A549 (cell line): ENCODE measurements around the gene RRAS2. TPM values are rescaled to one million over a fixed set of nuclear protein-coding genes. Genes with fewer than 3 reads are reported as not detected.
"Not testable (repeated sequence)": the region's sequence is repeated elsewhere in the genome, so short reads cannot be mapped to it uniquely, and the experiment has no call there.

Experiments used
- ATAC-seq, 2 experiments: fragments of 200-7000 bp in 1 of 2; fragments of >200 bp in 1 of 2; cut with Nextera tagmentation in 1 of 2; cut with Tn5 transposase in 1 of 2; 3 replicates each; pipeline versions ENCODE4 v1.8.0 to v1.9.1; 2018 to 2020; ENCODE audit warnings: mild to moderate bottlenecking in 1 of 2, moderate library complexity in 1 of 2
- CTCF ChIA-PET: fragments of 300-600 bp; sonication (Branson Sonifier 250); formaldehyde crosslinking; extraction: SDS; loops from one replicate; lab custom pipeline; 2021; ENCODE audit warnings: antibody characterized with exemption, inconsistent platforms; lab: Yijun Ruan, JAX
- POLR2A ChIA-PET: fragments of 350-600 bp; formaldehyde crosslinking; extraction: SDS; loops from one replicate; lab custom pipeline; 2021; ENCODE audit warnings: antibody characterized with exemption, inconsistent platforms; lab: Yijun Ruan, JAX
- DNase-seq, 2 experiments: peaks; one replicate each; pipeline versions ENCODE4 v3.0.0 to v3.0.0-alpha.2; 2011 to 2016; ENCODE audit warnings: low read depth in 1 of 2, low spot score in 1 of 2
- FAIRE-seq: peaks from 2 replicates; lab custom pipeline; 2011; peaks lifted over from hg19 to GRCh38; lab: Jason Lieb, UNC
- H3K27ac ChIP-seq, 2 experiments: fragments of >200 bp; sonication (Bioruptor Twin); formaldehyde crosslinking; 3 replicates each; pipeline ENCODE4 v1.5.1; 2016 to 2017
- H3K4me1 ChIP-seq: fragments of >200 bp; sonication (Bioruptor Twin); formaldehyde crosslinking; 3 replicates; pipeline ENCODE4 v1.6.1; 2016
- H3K4me2 ChIP-seq: fragments of >200 bp; sonication (Bioruptor Twin); formaldehyde crosslinking; 3 replicates; pipeline ENCODE4 v1.6.1; 2016
- H3K4me3 ChIP-seq: fragments of >200 bp; sonication (Bioruptor Twin); formaldehyde crosslinking; 3 replicates; pipeline ENCODE4 v1.5.1; 2016
- H3K9me3 ChIP-seq: fragments of >200 bp; sonication (Bioruptor Twin); formaldehyde crosslinking; 3 replicates; pipeline ENCODE4 v1.6.1; 2016
- CEBPB ChIP-seq, 2 experiments: fragments of >200 bp in 1 of 2; sonication (Bioruptor Twin) in 1 of 2; formaldehyde crosslinking in 1 of 2; IDR thresholded peaks; 2 replicates each; pipeline ENCODE4 v1.6.1; 2012 to 2016
- EHF ChIP-seq: fragments of 250-450 bp; sonication (Bioruptor Pico); IDR thresholded peaks from 2 replicates; pipeline ENCODE4 v1.5.0; 2020; ENCODE audit warnings: mild to moderate bottlenecking
- ESRRA ChIP-seq: fragments of 150-350 bp; IDR thresholded peaks from 2 replicates; pipeline ENCODE4 v1.6.1; 2014; ENCODE audit warnings: mild to moderate bottlenecking, low read length, borderline replicate concordance
- JUN ChIP-seq, 2 experiments: fragments of >200 bp; sonication (Bioruptor Twin); formaldehyde crosslinking; IDR thresholded peaks; 2 replicates in 1 of 2; 3 replicates in 1 of 2; pipeline ENCODE4 v1.6.1; 2016 to 2017
- MAZ ChIP-seq: fragments of 150-350 bp; IDR thresholded peaks from 2 replicates; pipeline ENCODE4 v1.6.1; 2014; ENCODE audit warnings: antibody characterized with exemption, low read depth, low read length, borderline replicate concordance
- NFE2L2 ChIP-seq: fragments of 150-350 bp; conservative IDR thresholded peaks from 2 replicates; pipeline ENCODE4 v1.6.1; 2014; ENCODE audit warnings: low read length
- PHF8 ChIP-seq: fragments of 200-600 bp; sonication (generic); IDR thresholded peaks from 2 replicates; pipeline ENCODE4 v1.6.1; 2016; ENCODE audit warnings: low read depth, mild to moderate bottlenecking, antibody characterized with exemption, moderate library complexity, borderline replicate concordance
- POLR2A ChIP-seq: IDR thresholded peaks from 2 replicates; pipeline ENCODE4 v1.6.1; 2012; ENCODE audit warnings: mild to moderate bottlenecking, low read length
- RAD21 ChIP-seq, 2 experiments: fragments of >200 bp in 1 of 2; sonication (Bioruptor Twin) in 1 of 2; formaldehyde crosslinking in 1 of 2; IDR thresholded peaks in 1 of 2; conservative IDR thresholded peaks in 1 of 2; 2 replicates in 1 of 2; 3 replicates in 1 of 2; pipeline ENCODE4 v1.6.1; 2012 to 2018; ENCODE audit warnings: inconsistent platforms in 1 of 2
- RFX5 ChIP-seq: fragments of 450-650 bp; IDR thresholded peaks from 2 replicates; pipeline ENCODE4 v1.7.1; 2014; ENCODE audit warnings: antibody characterized with exemption, mild to moderate bottlenecking, moderate library complexity
- SMC3 ChIP-seq: fragments of >200 bp; sonication (Bioruptor Twin); formaldehyde crosslinking; IDR thresholded peaks from 3 replicates; pipeline ENCODE4 v1.6.1; 2018; ENCODE audit warnings: inconsistent platforms
- TFCP2L1 ChIP-seq: fragments of 250-450 bp; sonication (Bioruptor Pico); IDR thresholded peaks from 2 replicates; pipeline ENCODE4 v1.5.0; 2021; ENCODE audit warnings: mild to moderate bottlenecking
- TP53 ChIP-seq: fragments of 250-450 bp; sonication (Bioruptor Pico); IDR thresholded peaks from 2 replicates; pipeline ENCODE4 v1.5.0; 2021; ENCODE audit warnings: mild to moderate bottlenecking, moderate library complexity
- ZFP36 ChIP-seq: fragments of 450-650 bp; IDR thresholded peaks from 2 replicates; pipeline ENCODE4 v1.6.1; 2014; ENCODE audit warnings: borderline replicate concordance; ENCODE audit not compliant: partially characterized antibody
- ZSCAN20 ChIP-seq: fragments of 250-450 bp; sonication (Bioruptor Pico); IDR thresholded peaks from 2 replicates; pipeline ENCODE4 v1.8.0; 2022; ENCODE audit warnings: mild to moderate bottlenecking, moderate library complexity
- WGBS: methylation state at CpG from one replicate; pipeline ENCODE4 v1.1.6; 2017; ENCODE audit errors: missing lambda C conversion rate; 5-methylcytosine and 5-hydroxymethylcytosine counted together
- polyA minus RNA-seq: library from RNA; depleted of rRNA, polyadenylated mRNA; stranded (reverse); fragments of >200 nt; gene quantifications from 2 replicates; pipeline ENCODE4 v1.2.3, GENCODE V29; 2011; rRNA and poly(A)+ RNA removed
- polyA plus RNA-seq, 4 experiments: library from polyadenylated mRNA; depleted of rRNA in 3 of 4; stranded (reverse); fragments of >200 nt; fragmentation: RNase III in 1 of 4; extraction: RNeasy Plus Mini Kit Qiagen cat#74134 plus additional on column Dnase treatment in 1 of 4; gene quantifications; 2 replicates in 3 of 4; 3 replicates in 1 of 4; pipeline ENCODE4 v1.2.3, GENCODE V29; 2011 to 2017
- TF ChIP-seq, protein P1 (sequence below): fragments of >200 bp; sonication (Bioruptor Twin); formaldehyde crosslinking; IDR thresholded peaks from 3 replicates; pipeline ENCODE4 v1.5.1; 2016
- TF ChIP-seq, protein P2 (sequence below): fragments of >200 bp; sonication (Bioruptor Twin); formaldehyde crosslinking; IDR thresholded peaks from 3 replicates; pipeline ENCODE4 v1.6.1; 2016
- TF ChIP-seq, protein P3 (sequence below): fragments of 450-650 bp; IDR thresholded peaks from 2 replicates; pipeline ENCODE4 v1.6.1; 2014; ENCODE audit warnings: antibody characterized with exemption

The RRAS2 gene
- polyA plus RNA-seq (2011; rRNA removed) (39.7 and 48.2 TPM in 2 replicates), polyA plus RNA-seq (2017; fragmentation: RNase III; extraction: RNeasy Plus Mini Kit Qiagen cat#74134 plus additional on column Dnase treatment) (37.9 to 44.0 TPM (median 40.2 TPM) in 3 replicates), polyA minus RNA-seq (7.8 and 9.1 TPM in 2 replicates)
- 17.1 and 21.7 TPM in 2 replicates for polyA plus RNA-seq (2012; cell fraction: cytosol; rRNA removed)
- polyA plus RNA-seq (2012; cell fraction: nucleus; rRNA removed) = 8.8 and 10.4 TPM in 2 replicates

DNA sequence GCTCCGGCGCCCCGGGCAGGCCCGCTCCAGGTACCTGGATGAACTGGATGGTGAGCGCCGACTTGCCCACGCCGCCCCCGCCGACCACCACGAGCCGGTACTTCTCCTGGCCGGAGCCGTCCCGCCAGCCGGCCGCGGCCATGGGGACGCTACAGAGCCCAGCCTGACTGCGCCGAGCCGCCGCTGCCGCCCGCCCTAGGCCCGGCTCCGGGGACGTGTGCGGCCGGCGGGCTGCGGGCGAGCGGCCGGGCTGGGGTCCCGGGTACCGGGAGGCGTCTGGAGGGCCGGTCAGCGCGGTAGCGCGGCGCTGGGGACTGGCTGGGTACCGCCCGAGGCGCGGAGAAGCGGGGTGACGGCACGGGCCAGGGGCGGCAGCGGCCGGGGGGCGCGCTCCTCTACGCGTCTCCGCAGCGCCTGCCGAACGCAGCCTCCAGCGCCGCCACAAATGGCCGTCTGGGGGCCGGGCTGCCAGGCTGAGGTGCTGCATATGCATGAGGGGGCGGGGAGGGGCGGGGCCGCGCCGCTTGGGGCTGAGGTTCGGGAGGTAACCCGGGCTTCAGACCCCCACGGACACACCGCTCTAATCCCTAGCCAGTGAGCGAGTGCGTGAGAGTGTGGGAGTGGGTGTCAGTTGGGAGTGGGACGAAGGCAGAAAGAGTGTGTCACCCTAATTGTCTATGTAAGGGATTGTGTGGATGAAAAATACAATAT, at the start of gene RRAS2:
Gene RRAS2 (minus strand): TSS at position 455 of the 711 bp plus-strand sequence. CDS start 313 bp downstream, at position 142.
- Histone ChIP-seq H3K4me2 (peak within 1 kb of the TSS; percentile 89), H3K4me1 (peaks cover 12% of the 10 kb centered on the region; the same call in 2 of the 3 replicates), H3K9me3 (no peaks in the 10 kb centered on the region), H3K4me3 (peak within 1 kb of the TSS; percentile 84), H3K27ac (peak within 1 kb of the TSS; percentile 86 to 99)
- ChIA-PET POLR2A (interaction anchor here (0.8 to 1.2 kb wide), 4 partner anchors 12 to 58 kb away, joined by 3 to 10 read pairs (median 6); no protein-coding TSS in a partner anchor), CTCF (interaction anchor here (1.0 to 3.6 kb wide), 9 partner anchors 13 to 96 kb away, joined by 3 to 19 read pairs (median 4); no protein-coding TSS in a partner anchor)
- under 1% methylated on average over 12 of the region's 78 CpGs for WGBS
- DNase-seq = peak; percentile 70 to 78
- TF ChIP-seq ZSCAN20 (CRISPR knock-in tag) (no peak), MAZ (no peak), ZFP36 (no peak), CEBPB (IDR thresholded peaks at IDR 0.05) (no peak), NFE2L2 (no peak), JUN (IDR thresholded peaks at IDR 0.05) (peak; percentile 36 to 62; a peak in 3 of 5 replicates), RAD21 (conservative IDR thresholded peaks at IDR 0.05 in 1 of 2, IDR thresholded peaks at IDR 0.05 in 1 of 2) (0 out of 5 replicates have a peak, but pooled peaks of 1 of the 2 experiments have one; percentile 9), PHF8 (peak; percentile 66), TP53 (CRISPR knock-in tag) (peak; percentile 39; the same call in 1 of the 2 replicates), POLR2A (peak; percentile 92), ESRRA (no peak)
- TF ChIP-seq, protein P1, sequence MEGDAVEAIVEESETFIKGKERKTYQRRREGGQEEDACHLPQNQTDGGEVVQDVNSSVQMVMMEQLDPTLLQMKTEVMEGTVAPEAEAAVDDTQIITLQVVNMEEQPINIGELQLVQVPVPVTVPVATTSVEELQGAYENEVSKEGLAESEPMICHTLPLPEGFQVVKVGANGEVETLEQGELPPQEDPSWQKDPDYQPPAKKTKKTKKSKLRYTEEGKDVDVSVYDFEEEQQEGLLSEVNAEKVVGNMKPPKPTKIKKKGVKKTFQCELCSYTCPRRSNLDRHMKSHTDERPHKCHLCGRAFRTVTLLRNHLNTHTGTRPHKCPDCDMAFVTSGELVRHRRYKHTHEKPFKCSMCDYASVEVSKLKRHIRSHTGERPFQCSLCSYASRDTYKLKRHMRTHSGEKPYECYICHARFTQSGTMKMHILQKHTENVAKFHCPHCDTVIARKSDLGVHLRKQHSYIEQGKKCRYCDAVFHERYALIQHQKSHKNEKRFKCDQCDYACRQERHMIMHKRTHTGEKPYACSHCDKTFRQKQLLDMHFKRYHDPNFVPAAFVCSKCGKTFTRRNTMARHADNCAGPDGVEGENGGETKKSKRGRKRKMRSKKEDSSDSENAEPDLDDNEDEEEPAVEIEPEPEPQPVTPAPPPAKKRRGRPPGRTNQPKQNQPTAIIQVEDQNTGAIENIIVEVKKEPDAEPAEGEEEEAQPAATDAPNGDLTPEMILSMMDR = no peak
- TF ChIP-seq, protein P2, sequence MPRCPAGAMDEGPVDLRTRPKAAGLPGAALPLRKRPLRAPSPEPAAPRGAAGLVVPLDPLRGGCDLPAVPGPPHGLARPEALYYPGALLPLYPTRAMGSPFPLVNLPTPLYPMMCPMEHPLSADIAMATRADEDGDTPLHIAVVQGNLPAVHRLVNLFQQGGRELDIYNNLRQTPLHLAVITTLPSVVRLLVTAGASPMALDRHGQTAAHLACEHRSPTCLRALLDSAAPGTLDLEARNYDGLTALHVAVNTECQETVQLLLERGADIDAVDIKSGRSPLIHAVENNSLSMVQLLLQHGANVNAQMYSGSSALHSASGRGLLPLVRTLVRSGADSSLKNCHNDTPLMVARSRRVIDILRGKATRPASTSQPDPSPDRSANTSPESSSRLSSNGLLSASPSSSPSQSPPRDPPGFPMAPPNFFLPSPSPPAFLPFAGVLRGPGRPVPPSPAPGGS = peak; percentile 42; the same call in 1 of the 3 replicates
- TF ChIP-seq, protein P3, sequence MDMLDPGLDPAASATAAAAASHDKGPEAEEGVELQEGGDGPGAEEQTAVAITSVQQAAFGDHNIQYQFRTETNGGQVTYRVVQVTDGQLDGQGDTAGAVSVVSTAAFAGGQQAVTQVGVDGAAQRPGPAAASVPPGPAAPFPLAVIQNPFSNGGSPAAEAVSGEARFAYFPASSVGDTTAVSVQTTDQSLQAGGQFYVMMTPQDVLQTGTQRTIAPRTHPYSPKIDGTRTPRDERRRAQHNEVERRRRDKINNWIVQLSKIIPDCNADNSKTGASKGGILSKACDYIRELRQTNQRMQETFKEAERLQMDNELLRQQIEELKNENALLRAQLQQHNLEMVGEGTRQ = no peak
- peak; percentile 88 to 90 for ATAC-seq
- FAIRE-seq = no peak

DNA sequence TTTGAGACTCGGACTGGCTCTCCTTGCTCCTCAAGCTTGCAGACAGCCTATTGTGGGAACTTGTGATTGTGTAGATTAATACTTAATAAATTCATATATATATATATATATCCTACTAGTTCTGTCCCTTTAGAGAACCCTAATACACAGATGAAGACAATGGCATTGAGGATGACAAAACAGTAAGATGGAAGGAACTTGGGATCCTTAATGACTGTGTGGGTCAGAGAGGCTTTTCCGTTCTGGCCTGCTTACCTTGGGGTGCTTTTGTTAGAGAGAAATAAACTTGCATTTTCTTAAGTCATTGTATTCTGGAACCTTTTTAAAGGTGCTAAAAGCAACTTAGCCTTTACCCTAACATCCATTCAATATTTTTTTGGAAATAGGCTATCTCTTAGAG, 49.6 kb upstream of the RRAS2 start:
- 96% methylated on average over 2 of the region's 2 CpGs for WGBS
- no peak overlapping the region for H3K4me2 ChIP-seq
- ChIA-PET CTCF (interaction anchor here (1.0 to 3.5 kb wide), 4 partner anchors 10 to 108 kb away, joined by 3 to 14 read pairs (median 8); no protein-coding TSS in a partner anchor), POLR2A (no interaction called here)
- DNase-seq (no peak), FAIRE-seq (no peak), ATAC-seq (no peak)
- no peaks in the 10 kb centered on the region for H3K9me3 ChIP-seq
- TF ChIP-seq TP53 (CRISPR knock-in tag) (no peak), NFE2L2 (no peak), SMC3 (no peak), TFCP2L1 (CRISPR knock-in tag) (no peak), RFX5 (no peak), EHF (no peak)
- H3K27ac ChIP-seq = no peak overlapping the region
- H3K4me1 ChIP-seq = peaks cover 16% of the 10 kb centered on the region; the same call in 2 of the 3 replicates
- no peak overlapping the region for H3K4me3 ChIP-seq

DNA sequence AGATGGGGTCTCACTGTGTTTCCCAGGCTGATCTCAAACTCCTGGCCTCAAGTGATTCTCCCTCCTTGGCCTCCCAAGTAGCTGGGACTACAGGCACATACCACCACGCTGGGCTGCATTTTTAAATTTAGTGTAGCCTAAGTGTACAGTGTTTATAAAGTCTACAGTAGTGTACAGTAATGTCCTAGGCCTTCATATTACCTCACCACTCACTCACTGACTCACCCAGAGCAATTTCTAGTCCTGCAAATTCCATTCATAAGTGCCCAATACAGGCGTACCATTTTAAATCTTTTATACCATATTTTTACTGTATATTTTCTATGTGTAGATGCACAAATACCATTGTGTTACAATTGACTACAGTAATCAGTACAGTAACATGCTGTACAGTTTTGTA, 47.1 kb upstream of the RRAS2 start:
- FAIRE-seq, H3K9me3 ChIP-seq, H3K27ac ChIP-seq, ATAC-seq, H3K4me2 ChIP-seq, H3K4me1 ChIP-seq, POLR2A ChIA-PET, DNase-seq, H3K4me3 ChIP-seq: not testable (repeated sequence)
- WGBS = 70% methylated on average over 2 of the region's 2 CpGs
- CTCF ChIA-PET = interaction anchor here (0.7 to 2.0 kb wide), 2 partner anchors 12 to 105 kb away, joined by 3 to 9 read pairs; no protein-coding TSS in a partner anchor
